PFSK-1 (cell line): ENCODE results near the gene ARSK.

Experiments used
- POLR2AphosphoS5 ChIP-seq: IDR thresholded peaks from 2 replicates; pipeline ENCODE4 v1.6.1; 2012; ENCODE audit warnings: low read depth, mild to moderate bottlenecking, control low read depth, low read length, moderate library complexity
- REST ChIP-seq, 2 experiments: IDR thresholded peaks; 2 replicates each; pipeline versions ENCODE4 v1.6.1 to v1.8.0; 2011 to 2012; ENCODE audit warnings: low read depth in 2 of 2, low read length in 2 of 2, control low read depth in 1 of 2, inconsistent platforms in 1 of 2, mild to moderate bottlenecking in 1 of 2, moderate library complexity in 1 of 2; ENCODE audit not compliant: insufficient read depth in 1 of 2
- SIN3A ChIP-seq: IDR thresholded peaks from 2 replicates; pipeline ENCODE4 v1.6.1; 2012; ENCODE audit warnings: mild to moderate bottlenecking, low read length, moderate library complexity, borderline replicate concordance; ENCODE audit not compliant: insufficient read depth
- TAF1 ChIP-seq: IDR thresholded peaks from 2 replicates; pipeline ENCODE4 v1.6.1; 2012; ENCODE audit warnings: low read length, control low read depth, borderline replicate concordance; ENCODE audit not compliant: insufficient read depth

DNA sequence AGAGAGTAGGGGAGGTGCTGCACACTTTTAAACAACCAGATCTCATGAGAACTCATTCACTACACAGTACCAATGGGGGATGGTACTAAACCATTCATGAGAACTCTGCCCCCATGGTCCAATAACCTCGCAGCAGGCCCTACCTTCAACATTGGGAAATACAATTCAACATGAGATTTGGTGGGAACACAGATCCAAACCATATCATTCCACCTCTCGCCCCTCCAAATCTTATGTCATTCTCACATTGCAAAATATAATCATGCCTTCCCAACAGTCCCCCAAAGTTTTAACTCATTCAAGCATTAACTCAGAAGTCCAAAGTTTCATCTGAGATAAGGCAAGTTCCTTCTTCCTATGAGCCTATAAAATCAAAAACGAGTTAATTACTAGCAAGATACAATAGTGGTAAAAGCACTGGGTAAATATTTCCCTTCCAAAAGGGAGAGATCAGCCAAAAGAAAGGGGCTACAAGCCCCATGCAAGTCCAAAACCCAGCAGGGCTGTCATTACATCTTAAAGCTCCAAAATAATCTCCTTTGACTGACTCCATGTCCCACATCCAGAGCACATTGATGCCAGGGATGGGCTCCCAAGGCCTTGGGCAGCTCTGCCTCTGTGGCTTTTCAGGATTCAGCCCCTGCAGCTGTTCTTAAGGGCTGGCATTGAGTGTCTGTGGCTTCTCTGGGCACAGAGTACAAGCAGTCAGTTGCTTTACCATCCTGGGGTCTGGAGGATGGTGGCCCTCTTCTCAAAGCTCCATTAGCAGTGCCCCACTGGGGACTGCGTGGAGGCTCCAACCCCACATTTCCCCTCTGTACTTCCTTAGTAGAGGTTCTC is 73.3 kb downstream of the ARSK start:
- TF ChIP-seq SIN3A: no peak
- no peak for TF ChIP-seq POLR2AphosphoS5
- TF ChIP-seq REST (IDR thresholded peaks at IDR 0.05; ENCODE audit: insufficient read depth in 1 of 2, low read depth in 2 of 2, low read length in 2 of 2): no peak
- TF ChIP-seq TAF1: no peak
